ENCODE data around the gene MRPS14.

Gene MRPS14

GRCh38 chr1:174965362-174966007, 57.7 kb downstream of the MRPS14 start:
- no peaks in the 10 kb centered on the region for H3K9me3 ChIP-seq (ENCODE audit: control insufficient read depth, insufficient read depth, low read depth, low read length)
- no peaks in the 10 kb centered on the region for H3K27me3 ChIP-seq (ENCODE audit: control insufficient read depth, insufficient read depth, low read length)
- no peak overlapping the region; the same call in 1 of the 2 replicates for H3K27ac ChIP-seq (ENCODE audit: low read depth, low read length)
- peaks cover 14% of the 10 kb centered on the region for H3K4me1 ChIP-seq (ENCODE audit: control insufficient read depth, insufficient read depth, low read length)
- no peak overlapping the region for H3K4me3 ChIP-seq (ENCODE audit: low read depth, low read length)
- no peak overlapping the region for H3K9ac ChIP-seq (ENCODE audit: low read length)
- peaks cover 27% of the 10 kb centered on the region for H3K36me3 ChIP-seq (ENCODE audit: control insufficient read depth, insufficient read depth, low read length)

- Histone ChIP-seq H3K36me3 (ENCODE audit: control insufficient read depth, insufficient read depth, low read length) (peaks cover 27% of the 10 kb centered on the region), H3K9me3 (ENCODE audit: control insufficient read depth, insufficient read depth, low read depth, low read length) (no peaks in the 10 kb centered on the region), H3K4me3 (ENCODE audit: low read depth, low read length) (no peak overlapping the region), H3K27ac (ENCODE audit: low read depth, low read length) (no peak overlapping the region; the same call in 1 of the 2 replicates), H3K9ac (ENCODE audit: low read length) (no peak overlapping the region), H3K27me3 (ENCODE audit: control insufficient read depth, insufficient read depth, low read length) (no peaks in the 10 kb centered on the region), H3K4me1 (ENCODE audit: control insufficient read depth, insufficient read depth, low read length) (peaks cover 14% of the 10 kb centered on the region)
These were observed 58.3 kb downstream of the MRPS14 start for GRCh38 chr1:174964972-174965361.

GRCh38 chr1:174964261-174964971, 58.8 kb downstream of the MRPS14 start:
- no peak overlapping the region for H3K27ac ChIP-seq (ENCODE audit: low read depth, low read length)
- peaks cover 14% of the 10 kb centered on the region for H3K4me1 ChIP-seq (ENCODE audit: control insufficient read depth, insufficient read depth, low read length)
- H3K27me3 ChIP-seq (ENCODE audit: control insufficient read depth, insufficient read depth, low read length): no peaks in the 10 kb centered on the region
- H3K36me3 ChIP-seq (ENCODE audit: control insufficient read depth, insufficient read depth, low read length): peaks cover 25% of the 10 kb centered on the region
- H3K9me3 ChIP-seq (ENCODE audit: control insufficient read depth, insufficient read depth, low read depth, low read length): no peaks in the 10 kb centered on the region
- no peak overlapping the region for H3K9ac ChIP-seq (ENCODE audit: low read length)
- H3K4me3 ChIP-seq (ENCODE audit: low read depth, low read length): no peak overlapping the region

- peaks cover 24% of the 10 kb centered on the region; the same call in 1 of the 2 replicates for H3K36me3 ChIP-seq (ENCODE audit: control insufficient read depth, insufficient read depth, low read length)
- no peaks in the 10 kb centered on the region for H3K27me3 ChIP-seq (ENCODE audit: control insufficient read depth, insufficient read depth, low read length)
- no peak overlapping the region for H3K4me3 ChIP-seq (ENCODE audit: low read depth, low read length)
- no peaks in the 10 kb centered on the region for H3K9me3 ChIP-seq (ENCODE audit: control insufficient read depth, insufficient read depth, low read depth, low read length)
- peaks cover 14% of the 10 kb centered on the region for H3K4me1 ChIP-seq (ENCODE audit: control insufficient read depth, insufficient read depth, low read length)
- H3K27ac ChIP-seq (ENCODE audit: low read depth, low read length): no peak overlapping the region
- H3K9ac ChIP-seq (ENCODE audit: low read length): no peak overlapping the region
These were observed 59.6 kb downstream of the MRPS14 start for GRCh38 chr1:174963529-174964125.

Data from HUES6 (cell line).